NCI-H2029 treated with DMSO at 0.1 percent for 48 hours (cell line): ENCODE results near the gene CASP5.
"Not testable (repeated sequence)": the region's sequence is repeated elsewhere in the genome, so short reads cannot be mapped to it uniquely, and the experiment has no call there.

ENCODE experiments used
- DNase-seq: peaks from one replicate; lab custom pipeline; 2025; lab: John Stamatoyannopoulos, UW

CASP5 gene

DNA sequence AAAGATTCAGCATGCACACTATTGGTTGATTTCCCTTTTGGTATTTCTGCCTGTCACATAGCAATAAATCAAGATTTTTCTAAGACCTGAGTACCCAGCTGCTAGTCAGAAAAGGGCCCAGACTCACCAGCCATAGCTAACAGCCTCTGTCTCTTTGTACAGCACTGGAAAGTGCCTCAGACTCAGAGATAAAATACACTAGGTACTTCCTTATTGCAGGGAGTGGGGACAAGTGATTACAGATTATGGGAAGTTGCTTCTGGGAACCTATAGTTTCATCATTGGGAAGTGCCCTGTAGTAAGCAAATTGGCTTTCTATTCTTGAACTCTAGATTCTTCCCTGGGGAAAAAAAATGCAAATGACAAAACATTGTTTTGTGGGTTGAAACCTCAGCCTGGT lies at the start of gene CASP5:
Gene CASP5 (minus strand): TSS at position 166 of the 400 bp plus-strand sequence. CDS start 32 bp downstream, at position 134.
- no peak for DNase-seq

DNA sequence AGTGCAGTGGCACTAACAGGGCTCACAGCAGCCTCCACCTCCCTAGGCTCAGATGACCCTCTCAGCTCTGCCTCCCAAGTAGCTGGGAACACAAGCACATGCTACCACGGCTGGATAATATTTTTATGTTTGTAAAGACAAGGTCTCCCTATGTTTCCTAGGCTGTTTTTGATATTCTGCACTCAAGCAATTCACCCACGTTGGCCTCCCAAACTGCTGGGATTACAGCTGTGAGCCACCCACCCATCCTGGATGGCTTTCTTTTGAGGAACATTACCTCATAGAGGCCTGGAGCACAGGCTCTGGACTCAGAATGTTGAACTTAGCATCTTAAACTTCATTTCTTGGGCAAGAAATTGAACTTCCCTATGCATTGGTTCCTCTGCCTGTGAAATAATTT lies 49.1 kb upstream of the CASP5 start:
- not testable (repeated sequence) for DNase-seq

DNA sequence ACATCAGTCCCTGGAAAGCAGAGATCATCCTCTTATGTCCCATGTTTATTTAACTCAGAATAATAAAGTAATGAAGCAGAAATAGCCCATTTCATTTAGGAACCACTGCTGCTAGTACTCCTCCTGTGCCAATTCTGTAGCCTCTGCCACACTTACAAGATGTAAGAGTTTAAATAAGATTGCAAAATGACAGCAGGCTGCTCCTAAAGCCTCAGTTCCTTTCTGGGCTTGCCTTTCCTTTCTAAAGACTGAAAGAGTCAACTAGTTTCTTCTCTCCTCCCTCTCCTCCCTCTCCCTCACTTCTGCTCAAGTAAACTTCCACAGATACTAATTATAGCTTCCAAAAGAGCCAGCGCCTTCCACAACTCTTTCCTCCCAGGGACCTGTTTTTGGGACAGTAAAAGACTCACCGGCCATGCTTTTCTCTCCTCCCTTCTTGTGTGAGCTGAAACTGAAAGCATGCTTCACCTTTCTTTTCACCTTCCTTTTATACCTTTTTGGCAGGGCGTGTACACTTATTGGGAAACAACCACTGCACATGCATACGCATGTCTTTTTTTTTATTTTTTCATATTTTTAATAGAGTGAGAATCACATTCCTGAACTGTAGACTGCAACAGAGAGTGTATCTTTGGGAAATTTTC lies 48.2 kb upstream of the CASP5 start:
- DNase-seq: no peak

DNA sequence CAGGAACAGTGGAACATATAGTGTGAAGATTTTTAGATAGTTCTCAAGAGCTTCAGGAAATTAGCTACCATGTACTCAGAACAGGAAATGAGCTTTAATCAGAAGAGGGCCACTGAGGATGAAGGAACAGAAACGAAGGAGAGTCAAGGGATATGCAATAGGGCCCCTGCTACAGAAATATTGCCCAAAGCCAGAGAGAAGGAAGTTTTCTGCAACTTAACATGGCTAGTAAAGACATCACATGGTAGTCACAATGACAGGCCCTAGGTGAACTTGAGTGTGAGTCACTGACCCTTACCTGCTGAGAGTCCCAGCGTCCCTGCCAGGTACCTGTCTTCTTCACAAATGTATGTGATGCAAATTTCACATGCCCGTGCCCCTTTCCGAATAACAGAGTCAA lies 47.3 kb upstream of the CASP5 start:
- DNase-seq: no peak

DNA sequence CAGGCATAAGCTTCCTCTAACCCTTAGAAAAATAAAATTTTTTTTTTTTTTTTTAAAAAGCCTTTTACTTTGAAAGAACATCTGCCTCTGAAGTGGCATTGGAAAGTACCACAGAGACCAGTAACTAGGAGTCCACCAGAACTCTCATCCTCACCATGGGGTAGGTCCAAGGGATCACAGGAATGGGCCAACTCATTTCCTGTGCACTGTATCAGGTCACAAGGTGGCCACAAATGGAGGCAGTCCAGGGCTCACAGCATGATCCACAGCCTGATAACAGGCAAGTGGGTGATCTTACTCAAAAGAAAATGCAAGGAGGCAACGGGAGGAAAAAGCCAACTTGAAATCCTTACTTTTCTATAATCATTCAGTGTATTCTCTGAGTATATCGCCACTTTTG lies 46.8 kb upstream of the CASP5 start:
- not testable (repeated sequence) for DNase-seq

DNA sequence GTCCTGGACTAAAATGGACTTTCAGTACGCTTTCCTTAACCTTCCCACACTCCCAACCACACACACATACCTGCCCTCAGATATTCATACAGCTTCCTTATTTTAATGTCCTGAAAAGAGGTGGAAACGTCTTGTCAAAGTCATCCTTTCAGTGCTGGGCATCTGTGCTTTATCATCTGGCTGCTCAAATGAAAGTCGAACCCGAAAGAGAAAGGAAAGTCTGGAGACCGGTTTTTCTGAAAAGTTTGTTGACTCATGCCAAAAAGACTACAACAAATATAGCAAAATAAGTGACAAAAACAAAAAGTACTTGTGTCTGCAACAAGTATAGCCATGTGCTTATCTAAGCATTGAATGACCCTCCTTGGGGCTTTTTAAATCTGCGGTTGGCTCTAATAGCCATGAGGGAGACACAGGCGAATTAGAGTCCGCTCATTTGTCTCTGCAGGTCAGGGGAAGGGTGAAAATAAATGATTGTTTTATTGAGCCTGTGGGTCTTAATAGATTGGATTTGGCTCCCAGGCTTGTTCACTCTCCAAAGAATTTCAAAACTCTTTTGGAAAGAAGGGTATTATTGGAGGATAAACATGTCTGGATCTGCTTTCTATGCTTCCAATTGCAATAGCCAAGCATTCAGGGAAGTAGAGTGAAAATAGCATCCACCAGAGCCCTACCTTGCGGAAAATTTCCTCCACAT lies 40.4 kb upstream of the CASP5 start:
- DNase-seq: not testable (repeated sequence)

DNA sequence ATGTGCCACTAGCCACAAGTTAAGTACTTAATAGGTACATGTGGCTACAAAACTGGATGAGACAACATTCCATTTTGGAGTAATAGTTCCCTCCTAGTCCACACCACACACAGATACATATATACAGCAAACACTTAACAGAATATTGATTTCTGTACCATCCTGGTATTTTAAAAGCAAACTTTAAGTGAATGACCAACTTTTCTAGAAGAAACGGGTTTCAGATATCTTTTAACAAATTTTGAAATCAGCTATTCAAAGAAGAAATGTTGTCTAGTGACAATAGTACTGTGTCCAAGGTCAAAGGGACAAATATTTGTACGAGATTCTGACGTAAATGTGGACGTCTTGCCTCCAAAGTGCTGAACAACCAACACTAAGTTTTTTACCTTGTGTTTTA lies 34.5 kb upstream of the CASP5 start:
- no peak for DNase-seq

DNA sequence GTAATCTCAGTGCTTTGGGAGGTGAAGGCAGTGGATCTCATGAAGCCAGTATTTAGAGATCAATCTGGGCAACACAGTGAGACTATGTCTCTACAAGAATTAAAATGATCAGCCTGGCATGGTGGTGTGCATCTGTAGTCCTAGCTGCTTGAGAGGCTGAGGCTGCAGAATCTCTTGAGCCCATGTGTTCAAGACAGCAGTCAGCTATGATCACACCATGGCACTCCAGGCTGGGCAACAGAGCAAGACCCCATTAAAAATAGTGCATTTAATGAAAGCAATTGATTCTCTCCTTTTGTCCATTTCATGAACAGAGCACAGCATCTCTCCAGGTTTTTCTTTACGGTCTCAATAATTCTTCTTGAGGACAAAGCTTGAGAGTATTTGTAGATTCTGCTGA lies 33.5 kb upstream of the CASP5 start:
- no peak for DNase-seq

DNA sequence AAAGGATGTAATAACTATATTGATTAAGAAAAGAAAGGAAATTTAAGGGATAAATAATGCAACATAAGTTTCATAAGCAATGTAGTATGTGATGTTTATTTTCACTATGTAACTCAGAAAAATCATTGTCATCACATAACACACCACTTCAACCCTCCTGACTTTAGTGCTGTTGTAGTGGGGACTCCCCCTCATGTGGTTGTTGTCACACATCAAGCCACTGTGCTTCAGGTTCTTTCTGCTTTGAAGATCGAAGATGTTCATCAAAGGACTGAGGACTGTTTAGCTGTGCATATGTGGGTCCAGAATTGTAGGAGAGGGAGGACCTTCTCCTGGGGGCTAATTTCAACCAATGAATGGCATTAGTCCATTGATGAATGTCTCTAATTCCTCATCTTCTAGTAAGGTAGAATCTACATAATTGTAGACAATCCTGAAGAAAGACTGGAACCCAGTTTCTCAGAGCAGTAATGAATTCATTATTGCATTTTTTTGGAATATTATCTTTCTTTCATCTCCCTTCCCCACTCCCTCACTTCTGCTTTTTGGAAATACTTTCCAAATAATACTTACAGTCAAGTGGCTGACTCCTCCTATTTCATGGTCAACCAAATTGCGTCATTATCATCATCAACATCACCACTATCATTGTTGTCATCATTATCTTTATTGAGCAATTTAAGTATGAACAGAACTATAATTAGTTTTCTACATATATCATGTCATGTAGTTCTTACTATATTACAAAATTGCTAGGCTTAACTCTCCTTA lies 31.9 kb upstream of the CASP5 start:
- DNase-seq: no peak

DNA sequence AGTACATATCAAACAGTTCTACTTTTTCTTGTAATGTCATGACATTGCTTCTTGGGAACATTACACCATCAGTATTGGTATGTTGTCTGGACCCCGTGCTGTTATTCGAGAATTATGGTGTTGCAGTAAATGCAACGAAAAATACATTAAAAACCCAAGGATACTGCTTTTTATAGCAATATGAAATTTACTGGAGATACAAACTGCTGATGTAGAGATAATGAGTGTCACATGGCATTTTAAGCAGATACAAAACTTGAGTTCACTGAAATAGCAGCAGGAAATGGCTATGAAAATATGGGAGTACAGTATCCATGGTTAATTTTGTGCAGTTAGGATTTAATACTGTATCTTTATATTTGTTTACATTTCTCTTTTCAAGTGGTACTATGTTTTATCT lies 29.5 kb upstream of the CASP5 start:
- DNase-seq: no peak

DNA sequence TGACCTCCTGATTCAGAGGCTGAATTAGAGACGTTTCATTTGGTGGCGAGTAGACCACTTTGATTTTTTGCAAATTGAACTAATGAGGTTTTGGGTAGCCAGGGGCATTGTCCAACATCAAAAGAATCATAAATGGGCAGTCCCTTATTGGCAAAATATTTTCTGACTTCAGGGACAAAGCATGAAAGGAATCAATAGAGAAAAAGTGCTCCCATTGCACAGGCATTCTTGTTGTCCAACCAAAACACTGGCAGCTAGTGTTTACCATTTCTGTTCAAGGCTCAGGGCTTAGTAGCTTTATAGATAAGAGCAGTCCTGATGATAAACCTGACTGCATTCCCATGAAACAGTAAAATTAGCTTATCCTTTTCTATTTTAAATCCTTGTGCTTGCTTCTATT lies 28.6 kb upstream of the CASP5 start:
- DNase-seq: no peak

DNA sequence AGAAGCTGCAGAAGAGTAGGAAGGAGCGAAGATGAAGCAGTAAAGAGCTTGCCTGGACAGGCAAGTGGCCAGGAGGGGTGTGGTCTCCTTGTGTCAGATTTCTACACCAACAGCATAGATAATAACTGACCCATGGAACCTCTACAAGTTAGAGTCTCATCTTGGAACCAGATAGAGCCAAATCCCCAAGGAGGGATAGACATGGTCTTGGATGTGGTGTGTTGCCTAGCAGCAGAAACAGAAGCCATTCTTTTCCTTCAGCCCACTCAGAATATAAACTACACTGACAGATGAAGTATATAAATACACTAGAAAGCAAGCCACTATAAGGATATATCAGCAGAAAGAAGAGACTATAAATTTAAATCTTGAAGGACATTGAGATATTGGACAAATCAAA lies 26.5 kb upstream of the CASP5 start:
- DNase-seq: no peak

DNA sequence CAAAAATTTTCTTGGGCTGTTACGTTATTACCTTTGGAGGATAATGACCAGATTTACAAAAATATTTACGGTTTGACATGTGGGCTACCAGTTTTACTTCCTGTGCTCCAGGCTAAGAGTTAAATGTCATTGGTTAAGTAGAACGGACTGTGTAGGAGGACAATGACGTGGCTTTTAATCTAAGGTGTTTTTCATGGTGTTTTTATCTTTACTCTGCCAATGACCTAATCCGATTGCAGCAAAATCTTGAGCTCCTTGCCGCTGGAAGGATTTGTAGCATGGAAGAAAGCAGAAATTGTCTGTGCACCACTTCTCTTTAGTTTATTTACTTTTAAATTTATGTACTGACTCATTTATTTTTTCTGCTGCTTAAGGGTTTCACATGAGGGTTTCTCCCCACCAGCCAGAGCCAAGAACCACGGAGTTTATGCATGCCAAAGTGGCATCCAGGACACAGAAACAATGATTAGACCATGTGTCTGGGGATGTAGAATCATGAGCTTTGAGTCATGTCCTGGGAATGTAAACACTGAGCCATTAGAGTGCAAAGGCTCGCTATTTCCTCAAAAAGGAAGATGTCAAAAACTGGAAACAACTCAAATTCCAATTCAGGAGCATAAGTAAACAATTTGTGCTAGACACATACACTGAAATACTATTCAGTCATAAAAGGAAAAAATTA lies 24.1 kb upstream of the CASP5 start:
- no peak for DNase-seq

DNA sequence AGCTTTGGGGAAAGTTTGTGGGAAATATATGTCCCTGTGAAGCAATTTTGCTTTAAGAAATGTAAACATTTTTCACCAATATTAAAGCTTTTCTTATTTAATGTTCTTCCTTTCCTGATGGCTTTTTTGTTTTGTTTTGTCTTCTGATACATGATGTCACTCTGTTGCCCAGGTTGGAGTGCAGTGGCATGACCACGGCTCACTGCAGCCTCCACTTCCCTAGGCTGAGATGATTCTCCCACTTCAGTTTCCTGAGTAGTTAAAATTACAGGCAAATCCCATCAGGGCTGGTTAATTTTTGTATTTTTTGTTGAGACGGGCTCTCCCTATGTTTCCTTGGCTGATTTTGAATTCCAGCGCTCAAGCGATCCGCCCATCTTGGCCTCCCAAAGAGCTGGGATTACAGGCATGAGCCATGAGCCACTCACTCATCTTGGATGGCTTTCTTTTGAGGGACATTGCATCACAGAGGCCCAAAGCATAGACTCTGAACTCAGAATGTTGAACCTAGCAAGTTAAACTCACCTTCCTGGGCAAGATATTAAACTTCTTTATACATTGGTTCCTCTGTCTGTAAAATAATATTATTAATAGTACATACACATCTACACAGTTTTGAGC lies 22.8 kb upstream of the CASP5 start:
- no peak for DNase-seq

DNA sequence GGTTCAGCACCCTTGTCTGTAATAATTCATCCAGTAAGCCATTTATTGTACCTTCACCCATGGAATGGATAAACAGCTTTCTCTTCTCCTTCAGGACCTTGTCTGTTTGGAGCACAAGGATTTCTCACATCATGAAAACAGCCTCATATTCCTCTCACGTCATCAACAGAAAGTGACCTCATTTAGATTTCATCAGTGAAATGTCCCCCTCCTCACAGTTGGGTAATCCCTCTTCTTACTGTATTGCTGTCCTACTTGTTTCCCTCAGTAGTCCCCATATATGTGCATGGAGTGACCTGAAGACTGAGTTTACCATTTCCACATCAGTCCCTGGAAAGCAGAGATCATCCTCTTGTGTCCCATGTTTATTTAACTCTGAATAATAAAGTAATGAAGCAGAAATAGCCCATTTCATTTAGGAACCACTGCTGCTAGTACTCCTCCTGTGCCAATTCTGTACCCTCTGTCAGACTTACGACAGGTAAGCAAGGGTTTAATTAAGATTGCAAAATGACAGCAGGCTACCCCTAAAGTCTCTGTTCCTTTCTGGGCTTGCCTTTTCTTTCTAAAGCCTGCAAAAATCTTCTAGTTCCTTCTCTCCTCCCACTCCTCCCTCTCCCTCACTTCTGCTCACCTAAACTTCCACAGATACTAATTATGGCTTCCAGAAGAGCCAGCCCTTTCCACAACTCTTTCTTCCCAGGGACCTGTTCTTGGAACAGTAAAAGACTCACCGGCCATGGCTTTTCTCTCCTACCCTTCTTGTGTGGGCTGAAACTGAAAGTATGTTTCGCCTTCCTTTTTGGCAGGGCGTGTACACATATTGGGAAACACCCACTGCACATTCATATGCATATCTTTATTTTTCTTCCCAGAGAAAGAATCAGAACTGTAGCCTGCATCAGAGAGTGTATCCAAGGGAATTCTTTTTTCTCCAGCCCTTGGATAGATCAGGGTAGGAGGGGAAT lies 21.9 kb upstream of the CASP5 start, which contains the start of gene CARD16:
Gene CARD16 (minus strand): TSS at position 779 of the 968 bp plus-strand sequence. CDS start 38 bp downstream, at position 741.
- DNase-seq: not testable (repeated sequence)

DNA sequence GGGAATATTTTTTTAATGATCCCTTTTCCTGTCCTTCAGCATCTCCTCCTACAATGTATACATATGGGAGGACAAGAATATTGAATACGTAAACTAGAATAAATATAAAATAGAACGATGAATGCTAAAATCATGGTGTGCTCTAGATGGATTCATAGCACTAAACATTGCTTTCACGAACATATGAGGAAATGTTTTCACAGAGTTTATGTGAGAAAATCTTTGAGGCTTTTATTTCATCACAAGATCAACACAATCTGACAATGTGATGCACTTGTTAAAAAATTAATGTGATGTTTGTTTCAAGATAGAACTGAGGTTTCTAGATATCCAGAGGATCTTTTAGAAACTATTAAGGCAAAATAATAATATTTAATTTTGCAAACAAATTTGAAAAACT lies 19.2 kb upstream of the CASP5 start:
- no peak for DNase-seq

DNA sequence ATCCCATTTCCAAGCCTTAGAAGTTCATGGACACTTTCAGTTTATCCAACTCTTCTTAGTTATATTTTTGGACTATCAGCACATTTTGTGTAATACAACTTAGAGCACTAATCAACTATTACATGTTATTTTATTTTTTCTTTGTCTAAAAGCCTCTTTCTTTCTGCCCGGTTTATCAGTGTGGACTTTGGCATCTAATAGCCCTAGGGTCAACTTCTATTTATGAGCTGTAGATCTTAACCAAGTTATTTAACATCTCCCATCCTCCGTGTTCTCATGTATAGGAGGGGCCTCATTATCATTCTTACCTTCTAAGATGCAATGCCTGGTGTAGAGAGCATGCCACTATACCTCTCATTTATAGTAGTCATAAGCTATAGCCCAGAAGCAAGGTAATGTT lies 17.7 kb upstream of the CASP5 start:
- DNase-seq: no peak

DNA sequence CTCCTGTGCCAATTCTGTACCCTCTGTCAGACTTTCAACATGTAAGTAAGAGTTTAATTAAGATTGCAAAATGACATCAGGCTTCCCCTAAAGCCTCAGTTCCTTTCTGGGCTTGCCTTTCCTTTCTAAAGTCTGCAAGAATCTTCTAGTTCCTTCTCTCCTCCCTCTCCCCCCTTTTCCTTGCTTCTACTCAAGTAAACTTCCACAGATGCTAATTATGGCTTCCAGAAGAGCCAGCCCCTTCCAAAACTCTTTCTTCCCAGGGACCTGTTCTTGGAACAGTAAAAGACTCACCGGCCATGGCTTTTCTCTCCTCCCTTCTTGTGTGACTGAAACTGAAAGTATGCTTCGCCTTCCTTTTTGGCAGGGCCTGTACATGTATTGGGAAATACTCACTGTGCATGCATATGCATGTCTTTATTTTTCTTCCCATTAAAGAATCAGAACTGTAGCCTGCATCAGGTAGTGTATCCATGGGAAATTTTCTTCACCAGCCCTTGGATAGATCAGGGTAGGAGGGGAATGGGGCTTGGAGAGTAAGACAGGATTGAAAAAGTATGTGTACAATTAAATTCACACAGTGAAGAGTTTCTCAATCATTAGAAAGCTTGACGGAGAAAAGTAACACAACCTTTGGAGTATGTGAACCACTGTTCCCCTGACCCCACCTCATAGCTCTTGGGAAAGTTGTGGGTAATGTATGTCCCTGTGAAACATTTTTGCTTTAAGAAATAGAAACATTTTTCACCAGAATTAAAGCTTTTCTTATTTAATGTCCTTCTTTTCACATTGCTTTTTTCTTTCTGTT lies 12.0 kb upstream of the CASP5 start, which contains the start of gene CASP1:
Gene CASP1 (minus strand): TSS at position 332 of the 808 bp plus-strand sequence. CDS start 31 bp downstream, at position 301.
- no peak for DNase-seq

DNA sequence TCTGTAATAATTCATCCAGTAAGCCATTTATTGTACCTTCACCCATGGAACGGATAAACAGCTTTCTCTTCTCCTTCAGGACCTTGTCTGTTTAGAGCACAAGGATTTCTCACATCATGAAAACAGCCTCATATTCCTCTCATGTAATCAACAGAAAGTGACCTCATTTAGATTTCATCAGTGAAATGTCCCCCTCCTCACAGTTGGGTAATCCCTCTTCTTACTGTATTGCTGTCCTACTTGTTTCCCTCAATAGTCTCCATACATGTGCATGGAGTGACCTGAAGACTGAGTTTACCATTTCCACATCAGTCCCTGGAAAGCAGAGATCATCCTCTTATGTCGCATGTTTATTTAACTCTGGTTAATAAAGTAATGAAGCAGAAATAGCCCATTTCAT lies 11.4 kb upstream of the CASP5 start:
- not testable (repeated sequence) for DNase-seq

DNA sequence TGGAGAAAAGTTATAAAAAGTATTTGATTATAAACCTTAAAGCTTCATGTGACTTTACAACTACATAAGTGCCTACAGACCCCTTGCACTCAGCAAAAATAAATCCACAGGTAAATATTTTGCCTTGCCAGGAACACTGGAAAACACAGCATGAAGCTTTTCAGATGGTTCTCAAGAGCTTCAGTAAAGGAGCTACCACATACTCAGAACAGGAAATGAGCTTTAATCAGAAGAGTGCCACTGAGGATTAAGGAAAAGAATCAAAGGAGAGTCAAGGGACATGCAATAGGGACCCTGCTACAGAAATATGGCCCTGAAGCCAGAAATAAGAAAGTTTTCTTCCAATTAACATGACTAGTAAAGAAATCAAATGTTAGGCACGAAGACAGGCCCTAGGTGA lies 10.8 kb upstream of the CASP5 start:
- no peak for DNase-seq
